ENCODE data around the gene VRTN.
"Not testable (repeated sequence)": the region's sequence is repeated elsewhere in the genome, so short reads cannot be mapped to it uniquely, and the experiment has no call there.

Gene VRTN

DNA sequence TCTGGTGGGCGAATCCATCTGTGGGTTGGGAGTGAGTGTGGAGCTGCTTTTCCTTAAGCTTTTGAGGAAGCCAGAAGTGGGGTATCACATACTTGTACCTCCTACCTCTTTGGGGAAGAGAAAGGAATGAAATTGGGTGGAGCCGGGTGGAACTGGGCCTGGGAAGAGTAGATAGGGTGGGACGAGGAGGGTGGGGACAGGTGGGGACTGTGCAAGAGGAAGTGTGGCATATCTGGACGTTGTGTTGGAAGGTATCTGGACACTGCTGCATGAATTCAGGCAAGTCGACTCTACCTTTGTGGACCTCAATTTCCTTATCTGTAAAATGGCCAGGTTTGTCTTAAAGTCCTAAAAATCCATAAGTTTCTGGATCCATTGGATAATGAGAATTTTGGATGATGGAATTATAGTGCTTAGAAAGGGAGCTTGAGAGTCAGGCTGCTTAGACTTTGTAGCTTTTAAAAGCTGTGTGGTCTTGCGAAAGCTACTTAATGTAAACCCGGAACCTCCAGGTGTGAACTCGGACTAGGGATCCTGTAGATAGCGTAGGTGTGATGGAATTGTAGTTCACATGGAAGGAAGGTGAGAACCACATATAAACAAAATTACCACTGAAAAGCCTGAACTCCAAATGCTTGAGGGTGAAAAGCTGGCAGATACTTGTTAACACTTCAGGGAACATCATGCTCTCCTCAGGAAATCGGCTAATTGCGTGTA is 2.1 kb downstream of the VRTN start:
- DNase-seq = no peak

DNA sequence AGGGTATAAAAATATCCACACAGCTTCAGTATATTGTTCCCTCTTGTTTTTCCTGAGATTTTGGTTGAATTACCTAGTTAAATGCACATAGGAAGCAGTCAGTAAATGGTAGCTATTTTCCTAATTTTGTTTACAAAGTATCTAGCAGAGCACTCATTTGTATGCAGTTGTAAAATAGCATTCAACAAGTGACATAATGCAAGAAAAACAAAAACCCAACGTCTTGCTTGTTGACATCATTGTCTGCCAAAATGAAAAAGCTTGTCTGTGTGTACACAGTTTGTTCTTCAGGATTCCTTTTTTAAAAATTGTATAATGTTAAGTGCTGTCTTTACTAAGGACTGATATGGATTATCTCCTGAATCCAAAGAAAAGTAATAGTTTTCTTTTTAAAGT is 2.7 kb downstream of the VRTN start:
- DNase-seq = no peak

- DNase-seq = no peak
Observed at GRCh38 chr14:74356892-74357575, 8.8 kb downstream of the VRTN start.

DNA sequence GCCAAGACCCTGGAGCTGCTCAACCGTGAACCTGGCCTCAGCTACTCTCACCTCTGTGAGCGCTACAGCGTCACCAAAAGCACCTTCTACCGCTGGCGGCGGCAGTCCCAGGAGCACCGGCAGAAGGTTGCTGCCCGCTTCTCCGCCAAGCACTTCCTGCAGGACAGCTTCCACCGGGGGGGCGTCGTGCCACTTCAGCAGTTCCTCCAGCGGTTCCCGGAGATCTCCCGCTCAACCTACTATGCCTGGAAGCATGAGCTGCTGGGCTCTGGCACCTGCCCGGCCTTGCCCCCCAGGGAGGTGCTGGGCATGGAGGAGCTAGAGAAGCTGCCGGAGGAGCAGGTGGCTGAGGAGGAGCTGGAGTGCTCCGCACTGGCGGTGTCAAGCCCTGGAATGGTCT is 9.3 kb downstream of the VRTN start:
- no peak for DNase-seq

GRCh38 chr14:74358176-74358829 is 10.0 kb downstream of the VRTN start:
- DNase-seq = no peak

GRCh38 chr14:74360163-74360562 is 11.9 kb downstream of the VRTN start:
- no peak for DNase-seq

DNA sequence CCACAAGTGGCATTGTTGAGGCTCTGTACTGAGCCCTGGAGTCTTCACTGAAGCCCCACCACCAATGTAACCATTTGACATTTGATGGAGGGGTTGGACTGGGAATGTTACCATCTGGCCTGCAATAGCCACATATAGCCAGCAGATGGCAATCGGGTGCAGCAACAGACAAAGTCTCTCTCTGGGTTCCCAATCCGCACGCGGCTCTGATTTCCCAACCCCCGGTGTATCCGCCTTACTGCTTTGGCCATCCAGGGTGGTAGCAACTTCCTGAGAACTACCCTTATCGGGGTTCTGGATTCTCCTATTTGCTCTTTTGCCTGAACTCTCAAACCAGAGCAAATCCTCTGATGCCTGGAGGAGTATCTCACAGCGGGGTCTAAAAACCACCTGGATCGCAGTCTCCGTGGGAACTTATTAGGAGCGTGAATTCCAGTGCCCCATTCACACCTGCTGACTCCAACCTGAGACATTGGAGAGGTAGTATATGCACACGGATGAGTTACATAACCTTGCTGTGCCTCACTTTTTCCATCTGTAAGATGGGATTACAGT is 14.2 kb downstream of the VRTN start:
- peak; percentile 81 for DNase-seq

DNA sequence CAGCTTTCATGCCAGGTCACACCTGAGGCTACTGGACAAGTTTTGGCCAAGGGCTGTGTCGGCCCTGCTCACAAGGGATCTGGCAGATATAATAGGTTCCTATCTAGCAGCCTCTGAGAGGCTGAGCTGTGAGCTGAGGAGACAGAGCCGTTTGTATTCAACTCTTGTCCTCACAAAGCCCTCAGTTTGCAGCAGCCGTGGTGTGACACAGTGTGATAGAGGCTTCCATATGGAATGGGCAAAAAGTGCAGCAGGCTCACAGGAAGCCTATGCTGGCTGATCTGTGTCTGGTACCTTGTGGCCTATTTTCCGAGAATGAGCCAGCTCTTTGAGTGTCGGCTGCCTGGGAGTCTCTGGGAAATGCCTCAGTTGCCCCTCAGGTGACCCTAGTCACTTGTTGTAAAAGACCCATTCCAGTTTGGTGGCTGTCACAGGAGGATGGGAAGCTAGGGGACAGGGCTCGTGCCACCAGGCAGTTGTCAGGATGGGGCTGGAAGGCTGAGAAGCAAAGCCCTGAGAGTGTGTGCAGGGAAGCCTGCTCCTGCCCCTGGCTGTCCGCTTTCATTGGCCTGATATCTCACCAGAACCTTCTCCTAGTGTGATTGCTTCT is 16.1 kb downstream of the VRTN start:
- no peak for DNase-seq

DNA sequence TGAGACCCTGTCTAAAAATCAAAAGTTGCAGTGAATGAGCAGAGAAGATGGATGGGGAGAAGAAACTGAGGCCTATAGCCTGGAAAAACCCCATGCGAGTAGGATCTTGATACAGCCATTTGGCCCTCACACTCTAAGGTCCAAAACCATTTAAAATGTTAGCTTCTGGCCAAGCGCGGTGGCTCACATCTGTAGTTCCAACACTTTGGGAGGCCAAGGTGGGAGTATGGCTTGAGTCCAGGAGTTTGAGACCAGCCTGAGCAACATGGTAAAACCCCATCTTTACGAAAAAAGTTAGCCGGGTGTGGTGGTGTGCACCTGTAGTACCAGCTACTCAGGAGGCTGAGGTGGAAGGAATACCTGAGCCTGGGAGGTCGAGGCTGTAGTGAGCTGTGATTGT is 19.8 kb downstream of the VRTN start:
- no peak for DNase-seq

DNA sequence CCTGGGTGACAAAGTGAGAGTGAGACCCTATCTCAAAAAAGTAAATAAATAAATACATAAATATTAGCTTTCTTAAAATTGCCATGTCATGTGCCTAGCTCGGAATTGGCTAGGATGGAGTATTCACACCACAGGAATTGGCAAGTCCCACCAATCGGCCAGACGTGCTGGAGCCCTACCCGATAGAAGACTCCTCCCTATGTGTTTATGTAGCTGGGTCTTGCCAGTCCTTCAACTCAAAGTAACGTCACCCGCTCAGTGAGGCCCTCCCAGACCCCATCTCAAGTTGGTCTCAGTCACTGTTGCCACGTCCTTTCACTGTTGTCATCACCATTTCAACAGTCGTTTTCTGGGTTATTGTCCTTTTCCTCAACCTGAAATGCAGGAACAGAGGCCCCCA is 20.2 kb downstream of the VRTN start:
- DNase-seq = no peak

DNA sequence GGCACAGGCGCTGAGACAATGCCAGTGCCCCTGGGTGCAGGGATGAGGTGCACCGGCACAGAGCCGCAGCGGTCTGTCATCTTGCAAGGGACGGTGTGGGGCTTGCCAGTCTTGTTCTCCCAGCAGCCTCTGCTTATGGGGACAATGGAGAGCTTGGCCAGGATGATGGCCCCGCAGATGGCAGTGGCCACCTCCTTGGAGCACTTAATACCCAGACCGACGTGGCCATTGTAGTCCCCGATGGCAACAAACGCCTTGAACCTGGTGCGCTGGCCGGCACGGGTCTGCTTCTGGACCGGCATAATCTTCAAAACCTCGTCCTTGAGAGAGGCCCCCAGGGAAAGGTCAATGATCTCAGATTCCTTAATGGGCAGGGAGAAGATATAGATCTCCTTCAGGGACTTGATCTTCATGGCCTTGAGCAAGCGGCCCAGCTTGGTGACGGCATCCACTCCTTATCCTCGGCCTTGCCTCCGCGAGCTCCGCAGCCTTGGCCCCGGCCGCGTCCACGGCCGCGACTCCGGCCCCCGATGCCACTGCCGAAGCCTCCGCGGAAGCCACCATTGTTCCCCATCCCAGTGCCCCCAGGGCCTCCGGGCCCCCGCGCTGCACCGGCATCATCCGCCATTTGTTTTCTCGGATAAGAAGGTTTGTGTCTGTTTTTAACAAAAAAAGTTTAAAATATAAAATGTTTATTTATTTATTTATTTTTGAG is 29.9 kb downstream of the VRTN start:
- DNase-seq = no peak

GRCh38 chr14:74380172-74380571 is 31.9 kb downstream of the VRTN start:
- no peak for DNase-seq

GRCh38 chr14:74380845-74381244 is 32.6 kb downstream of the VRTN start:
- no peak for DNase-seq

DNA sequence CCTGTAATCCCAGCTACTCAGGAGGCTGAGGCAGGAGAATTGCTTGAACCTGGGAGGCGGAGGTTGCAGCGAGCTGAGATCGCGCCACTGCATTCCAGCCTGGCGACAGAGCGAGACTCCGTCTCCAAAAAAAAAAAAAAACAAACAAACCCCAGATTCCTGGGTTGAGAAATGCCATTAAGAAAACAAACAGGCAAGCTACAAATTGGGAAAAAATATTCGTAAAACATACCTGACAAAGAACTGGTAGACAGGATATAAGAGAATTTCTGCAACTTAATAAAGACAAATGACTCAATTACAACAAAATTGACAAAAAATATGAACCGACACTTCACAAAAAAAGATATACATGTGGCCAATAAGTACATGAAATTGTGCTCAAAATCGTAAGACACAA is 33.3 kb downstream of the VRTN start:
- DNase-seq = not testable (repeated sequence)

DNA sequence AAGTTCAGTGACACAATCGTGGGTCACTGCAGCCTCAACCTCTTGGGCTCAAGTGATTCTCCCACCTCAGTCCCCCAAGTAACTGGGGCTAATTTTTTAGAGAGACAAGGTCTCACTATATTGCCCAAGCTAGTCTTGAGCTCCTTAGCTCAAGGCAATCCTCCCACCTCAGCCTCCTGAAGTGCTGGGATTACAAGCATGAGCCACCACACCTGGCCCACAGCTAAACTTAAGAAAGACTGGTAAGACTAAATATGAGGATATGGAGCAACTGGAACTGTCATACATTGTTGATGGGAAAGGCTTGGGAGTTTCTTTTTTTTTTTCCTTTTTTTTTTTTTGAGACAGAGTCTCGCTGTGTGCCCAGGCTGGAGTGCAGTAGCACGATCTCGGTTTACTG is 34.0 kb downstream of the VRTN start:
- no peak for DNase-seq

GRCh38 chr14:74389980-74390379 is 41.7 kb downstream of the VRTN start:
- DNase-seq = no peak

DNA sequence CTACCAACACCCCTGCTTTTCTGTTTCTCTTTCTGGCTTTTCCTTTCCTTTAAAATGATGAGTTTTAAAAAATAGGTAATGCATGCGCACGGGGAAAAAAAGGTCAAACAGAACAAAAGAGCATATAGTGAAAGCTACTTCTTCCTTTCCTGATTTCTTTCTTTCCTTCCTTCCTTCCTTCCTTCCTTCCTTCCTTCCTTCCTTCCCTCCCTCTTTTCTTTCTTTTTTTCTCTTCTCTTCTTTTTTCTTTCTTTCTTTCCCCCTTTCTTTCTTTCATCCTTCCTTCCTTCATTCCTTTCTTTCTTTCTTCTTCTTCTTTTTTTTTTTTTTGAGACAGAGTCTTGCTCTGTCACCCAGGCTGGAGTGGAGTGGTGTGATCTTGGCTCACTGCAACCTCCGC is 42.2 kb downstream of the VRTN start:
- DNase-seq = not testable (repeated sequence)

- no peak for DNase-seq
Observed at GRCh38 chr14:74391479-74391878, 43.2 kb downstream of the VRTN start.

DNA sequence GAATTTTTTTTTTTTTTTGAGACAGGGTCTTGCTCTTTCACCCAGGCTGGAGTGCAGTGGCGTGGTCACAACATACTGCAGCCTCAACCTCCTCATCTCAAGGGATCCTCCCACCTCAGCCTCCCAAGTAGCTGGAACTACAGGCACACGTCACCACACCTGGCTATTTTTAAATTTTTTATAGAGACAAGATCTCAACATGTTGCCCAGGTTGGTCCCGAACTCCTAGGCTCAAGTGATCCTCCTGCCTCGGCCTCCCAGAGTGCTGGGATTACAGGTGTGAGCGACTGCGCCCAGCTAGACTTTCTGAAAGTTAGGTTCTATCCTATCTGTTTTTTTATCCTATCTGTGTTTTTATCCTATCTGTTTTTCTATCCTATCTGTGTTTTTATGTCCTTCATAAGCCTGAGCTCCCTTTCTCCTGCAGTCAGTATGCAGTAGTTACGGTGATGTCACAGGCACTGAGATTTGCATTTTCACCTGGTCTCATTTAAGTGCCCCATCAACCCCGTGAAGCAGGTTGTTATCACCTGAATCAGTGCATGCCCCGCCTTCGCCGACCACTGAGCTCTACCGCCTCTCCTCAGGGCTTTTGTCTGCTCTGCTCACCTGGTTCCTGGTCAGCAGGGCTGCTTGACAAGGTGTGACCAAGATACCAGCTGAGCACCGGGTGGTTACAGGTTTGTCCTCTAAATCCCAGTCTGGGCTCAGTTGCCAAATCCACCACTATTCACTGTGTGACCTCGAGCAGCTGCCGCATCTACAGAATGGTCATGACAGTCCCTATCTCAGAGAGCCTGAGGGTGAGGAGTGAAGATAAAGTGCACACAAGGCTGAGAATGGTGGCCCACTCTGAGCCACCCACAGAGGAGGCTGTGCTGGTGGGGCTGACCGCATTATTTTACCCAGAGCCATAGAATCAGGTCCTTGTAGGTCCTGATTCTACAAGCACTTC is 44.6 kb downstream of the VRTN start:
- DNase-seq = no peak

DNA sequence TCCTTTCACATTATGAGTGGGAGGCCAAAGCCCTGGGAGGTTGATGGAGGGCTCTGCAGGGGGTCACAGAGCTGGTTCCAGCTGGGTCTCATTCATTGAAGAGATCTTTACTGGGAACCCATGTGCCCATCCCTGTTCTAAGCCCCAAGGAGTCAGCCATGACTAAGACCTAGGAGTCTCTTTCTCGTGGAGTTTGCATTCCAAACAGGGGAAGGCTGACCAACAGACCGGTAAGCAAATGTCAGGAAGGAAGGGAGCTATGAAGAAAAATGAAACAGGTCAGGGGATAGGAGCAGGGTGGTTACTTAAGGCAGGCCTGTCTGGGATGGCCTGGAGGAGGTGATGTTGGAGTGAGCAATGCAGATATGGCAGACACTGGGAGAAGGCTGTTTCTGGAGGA is 46.3 kb downstream of the VRTN start:
- no peak for DNase-seq

DNA sequence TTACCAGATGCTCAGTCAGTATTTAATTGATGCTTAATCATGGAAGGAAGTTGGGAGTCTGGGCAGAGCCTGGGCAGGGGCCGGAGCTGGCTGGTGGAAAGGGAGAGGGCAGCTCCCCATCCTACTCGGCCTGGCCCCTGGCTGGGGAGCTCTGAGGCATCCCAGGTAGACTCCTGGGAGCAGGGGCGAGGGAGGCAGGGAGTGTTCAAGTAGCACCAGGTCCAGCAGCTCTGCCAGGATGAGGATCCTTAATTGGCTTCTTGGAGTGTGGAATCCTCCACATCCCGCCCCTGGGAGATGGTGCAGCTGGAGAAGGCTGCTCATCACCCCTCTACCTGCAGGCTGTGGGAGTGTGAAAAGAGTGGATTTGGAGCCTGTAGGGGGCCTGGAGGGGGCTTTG is 46.8 kb downstream of the VRTN start:
- DNase-seq = no peak

Data from activated CD8-positive, alpha-beta memory T cell treated with anti-CD3 and anti-CD28 coated beads, Interleukin-2, amount 50 U/mL, for 48 hours (primary cell).